ENCODE measurements around the gene FRMPD4. TPM values are rescaled to one million over a fixed set of nuclear protein-coding genes. Genes with fewer than 3 reads are reported as not detected.

The FRMPD4 gene
- total and polyA plus RNA-seq, 10 of the 15 experiments (the other 5 are each of a cell fraction or from before 2014, with no cell fraction given) = not detected

DNA sequence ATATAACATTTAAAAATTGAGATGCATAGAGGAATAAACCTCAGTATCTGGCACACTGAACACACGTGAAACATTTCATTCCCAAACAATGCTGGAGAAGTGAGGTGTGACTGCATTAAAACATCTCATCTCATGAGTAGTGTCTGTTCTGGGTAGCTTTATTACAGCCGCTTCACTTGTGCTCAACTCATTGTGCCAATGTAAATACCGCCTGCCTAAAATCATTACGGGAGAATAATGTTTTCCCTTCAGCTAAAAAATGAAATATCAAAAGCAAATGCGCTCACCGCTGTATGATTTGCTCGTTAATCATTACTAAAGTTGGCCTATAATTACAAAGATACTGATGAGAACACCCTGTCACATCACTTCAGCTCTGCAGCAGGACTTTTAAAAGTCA is 542.8 kb downstream of the FRMPD4 start:
- no peaks in the 10 kb centered on the region for H4K20me1 ChIP-seq (ENCODE audit: control insufficient read depth, insufficient read depth)
- 49% methylated on average over 7 of the region's 7 CpGs for WGBS (ENCODE audit: insufficient coverage, insufficient replicate concordance, low lambda C conversion rate, missing lambda C conversion rate)
- no peak for DNase-seq (ENCODE audit: low read depth, low spot score)
- ChIA-PET RAD21 (ENCODE audit: unreplicated experiment) (no interaction called here), CTCF (no interaction called here), SMC1A (ENCODE audit: uncharacterized antibody, unreplicated experiment) (no interaction called here), POLR2A (no interaction called here)
- H3K9ac ChIP-seq (ENCODE audit: control insufficient read depth, insufficient read depth, low read length) = no peak overlapping the region
- no peak overlapping the region for H3K27ac ChIP-seq (ENCODE audit: control insufficient read depth, insufficient read depth)
- in situ Hi-C loops (cut with MboI) = no loop called here
- no peak overlapping the region for H3K4me3 ChIP-seq
- no peak overlapping the region for H2AFZ ChIP-seq (ENCODE audit: control insufficient read depth, low read depth, low read length)
- no peaks in the 10 kb centered on the region; the same call in 2 of the 3 replicates for H3K9me3 ChIP-seq (replicated peaks; ENCODE audit: control insufficient read depth, insufficient read depth, low read length)
- no peaks in the 10 kb centered on the region for H3K79me2 ChIP-seq (ENCODE audit: control insufficient read depth, insufficient read depth, low read length)
- H3K27me3 ChIP-seq (replicated peaks in 1 of 2; ENCODE audit: control insufficient read depth in 2 of 2, insufficient read depth in 2 of 2, low read length in 1 of 2) = 0 out of 4 replicates have a peak, but pooled peaks cover 0 to 2% of the 10 kb centered on the region in 2 experiments
- H3K36me3 ChIP-seq (ENCODE audit: control insufficient read depth in 2 of 2, insufficient read depth in 2 of 2, low read length in 1 of 2) = no peaks in the 10 kb centered on the region
- no TSS peak for BruUV-seq (replicated peaks)
- no peak overlapping the region for H3K4me2 ChIP-seq (ENCODE audit: control insufficient read depth, insufficient read depth)
- no peak for FAIRE-seq
- H3K4me1 ChIP-seq (ENCODE audit: control insufficient read depth, insufficient read depth, low read length) = no peaks in the 10 kb centered on the region
- ATAC-seq = no peak
- intact Hi-C loops (cut with micrococcal nuclease; ENCODE audit: unreplicated experiment) = no loop called here
- no peak for TF ChIP-seq SMAD1 (IDR thresholded peaks at IDR 0.05; ENCODE audit: low read depth, partially characterized antibody)
- TF ChIP-seq RBBP5 (conservative IDR thresholded peaks at IDR 0.05) = no peak
- no peak for TF ChIP-seq SIX5 (IDR thresholded peaks at IDR 0.05; ENCODE audit: low read depth, low read length, severe bottlenecking)
- no peak for TF ChIP-seq ZBTB33 (IDR thresholded peaks at IDR 0.05)
- no peak for TF ChIP-seq STAT1 (conservative IDR thresholded peaks at IDR 0.05)
- TF ChIP-seq CREB1 (IDR thresholded peaks at IDR 0.05; ENCODE audit: low read depth) = no peak
- TF ChIP-seq ZNF592 (IDR thresholded peaks at IDR 0.05) = no peak
- TF ChIP-seq NFYA (IDR thresholded peaks at IDR 0.05; ENCODE audit: borderline replicate concordance, low read depth, low read length) = no peak
- TF ChIP-seq SRF (IDR thresholded peaks at IDR 0.05; ENCODE audit: low read depth in 2 of 2, low read length in 2 of 2) = no peak
- no peak for TF ChIP-seq EZH2 (IDR thresholded peaks at IDR 0.05; ENCODE audit: borderline replicate concordance, control insufficient read depth, low read depth, low read length)
- TF ChIP-seq ZBED1 (IDR thresholded peaks at IDR 0.05; ENCODE audit: borderline replicate concordance) = no peak
- no peak for TF ChIP-seq POLR2A (IDR thresholded peaks at IDR 0.05; ENCODE audit: low read depth, low read length)
- no peak for TF ChIP-seq RAD21 (IDR thresholded peaks at IDR 0.05; ENCODE audit: insufficient read depth, low read depth, low read length)
- no peak for TF ChIP-seq NKRF (conservative IDR thresholded peaks at IDR 0.05)
- no peak for TF ChIP-seq NRF1 (conservative IDR thresholded peaks at IDR 0.05; ENCODE audit: low read depth, low read length)
- no peak for TF ChIP-seq TBL1XR1 (IDR thresholded peaks at IDR 0.05; ENCODE audit: low read depth, low read length)
- TF ChIP-seq IRF3 (IDR thresholded peaks at IDR 0.05) = no peak
- TF ChIP-seq TCF3 (IDR thresholded peaks at IDR 0.05; ENCODE audit: borderline replicate concordance, insufficient read depth, low read depth, low read length) = no peak

All from GM12878 (cell line).